KG1 (cell line): Measurements from ENCODE around the gene SHISA4.
A peak's percentile ranks its signal among the peaks of the same experiment; 100 is the strongest.

Experiments used
- DNase-seq: peaks from one replicate; lab custom pipeline; 2025; lab: John Stamatoyannopoulos, UW

Gene SHISA4

DNA sequence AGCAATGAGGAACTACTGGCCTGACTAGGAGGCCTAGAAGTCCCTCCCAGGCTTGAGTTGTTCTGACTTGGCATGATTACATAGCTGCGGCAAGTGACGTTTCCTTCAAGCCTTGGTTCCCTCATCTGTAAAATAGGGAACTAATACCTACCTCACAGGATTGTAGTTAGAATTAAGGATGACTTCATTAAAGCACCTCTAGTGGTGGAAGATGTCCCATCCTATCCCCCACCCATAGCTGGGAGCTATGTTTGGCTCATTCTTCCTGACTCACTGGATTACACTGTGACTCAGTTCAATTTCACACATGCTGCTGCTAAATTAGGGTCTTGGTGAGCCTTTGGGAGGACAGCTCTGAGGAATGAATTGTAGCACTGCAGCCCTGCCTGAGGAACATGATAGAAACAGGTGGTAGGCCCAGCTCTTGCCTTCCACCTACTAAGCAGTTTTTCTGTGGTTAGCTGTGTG lies 6.0 kb upstream of the SHISA4 start:
- DNase-seq, result peak; percentile 20

DNA sequence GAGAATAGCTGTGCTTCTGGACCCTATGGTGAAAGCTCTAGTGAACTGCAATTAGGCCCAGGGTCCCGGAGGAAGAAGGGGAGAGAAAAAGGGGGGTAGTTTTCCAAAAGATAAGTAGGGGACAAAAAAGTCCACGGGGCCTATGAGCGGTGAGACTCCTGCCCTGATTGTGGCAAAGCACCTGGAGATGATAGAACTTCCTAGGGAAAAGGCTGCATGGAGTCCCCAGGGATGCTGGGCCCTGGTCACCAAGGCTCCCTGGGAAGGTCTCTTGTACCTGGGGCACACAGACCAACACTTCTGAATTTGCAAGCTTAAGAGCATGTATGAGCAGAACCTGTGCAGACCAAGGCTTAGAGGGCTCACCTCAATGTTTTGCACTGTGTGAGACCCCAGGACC lies 5.4 kb upstream of the SHISA4 start:
- DNase-seq, result no peak

DNA sequence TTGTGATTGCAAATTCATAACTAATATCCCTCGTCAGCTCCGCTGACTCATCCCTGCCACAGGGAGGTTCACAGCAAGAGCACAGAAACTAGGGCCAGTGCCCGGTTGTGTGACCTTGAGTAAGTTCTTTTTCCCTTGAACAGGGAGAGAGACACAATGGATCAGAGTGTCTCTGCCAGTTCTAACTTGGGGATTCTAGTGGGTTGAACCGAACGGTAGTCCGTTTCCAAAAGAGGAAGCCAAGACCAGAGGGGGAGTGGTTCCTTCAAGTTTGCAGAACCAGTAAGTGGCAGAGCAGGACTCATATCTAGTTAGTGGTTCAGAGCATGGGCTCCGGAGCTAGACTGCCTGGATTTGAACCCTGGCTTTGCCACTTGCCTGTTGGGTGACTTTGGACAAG lies 4.9 kb upstream of the SHISA4 start:
- DNase-seq, result peak; percentile 10

DNA sequence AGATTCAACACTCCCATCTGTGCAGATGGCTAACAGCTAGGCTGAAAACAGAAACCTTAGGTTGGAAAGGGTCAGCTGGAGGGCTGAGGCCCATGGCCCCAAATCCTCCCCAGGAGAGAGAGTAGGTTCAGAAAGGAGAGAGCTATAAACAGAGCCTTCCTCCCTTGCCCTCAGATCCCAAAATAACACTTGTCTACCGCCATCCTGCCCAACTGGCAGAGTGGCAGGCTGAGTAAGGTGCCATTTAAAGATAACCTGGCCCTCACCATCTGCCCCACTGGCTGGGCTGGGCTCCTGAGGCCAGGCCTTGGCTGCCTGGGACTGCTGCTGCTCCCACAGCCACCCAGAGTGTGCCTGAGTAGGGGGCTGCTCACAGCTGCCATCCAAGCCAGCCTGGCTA lies 4.3 kb upstream of the SHISA4 start:
- DNase-seq, result no peak

DNA sequence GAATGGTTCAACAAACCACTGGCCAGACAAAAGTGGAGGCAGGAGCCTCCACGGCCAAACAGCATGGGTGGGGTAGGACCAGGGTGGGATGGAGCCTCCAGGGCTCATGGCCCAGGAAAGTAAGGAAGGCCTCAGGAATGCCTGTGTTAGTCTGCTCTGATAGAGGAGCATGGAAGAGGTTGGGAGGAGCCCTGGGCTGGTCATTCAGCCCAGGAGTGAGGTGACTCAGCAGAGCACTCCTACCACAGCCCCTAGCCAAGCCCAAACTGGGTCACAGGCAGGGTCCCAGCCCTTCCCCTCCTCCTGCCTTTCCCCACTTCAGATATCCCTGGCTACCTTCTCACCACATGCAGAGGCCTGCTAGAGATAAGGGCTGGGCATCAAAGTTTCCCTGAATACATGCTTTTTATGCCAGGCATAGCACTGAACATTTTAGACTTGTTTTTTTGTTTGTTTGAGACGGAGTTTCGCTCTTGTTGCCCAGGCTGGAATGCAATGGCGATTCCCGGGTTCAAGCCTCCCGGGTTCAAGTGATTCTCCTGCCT lies 3.1 kb upstream of the SHISA4 start:
- no peak for DNase-seq

DNA sequence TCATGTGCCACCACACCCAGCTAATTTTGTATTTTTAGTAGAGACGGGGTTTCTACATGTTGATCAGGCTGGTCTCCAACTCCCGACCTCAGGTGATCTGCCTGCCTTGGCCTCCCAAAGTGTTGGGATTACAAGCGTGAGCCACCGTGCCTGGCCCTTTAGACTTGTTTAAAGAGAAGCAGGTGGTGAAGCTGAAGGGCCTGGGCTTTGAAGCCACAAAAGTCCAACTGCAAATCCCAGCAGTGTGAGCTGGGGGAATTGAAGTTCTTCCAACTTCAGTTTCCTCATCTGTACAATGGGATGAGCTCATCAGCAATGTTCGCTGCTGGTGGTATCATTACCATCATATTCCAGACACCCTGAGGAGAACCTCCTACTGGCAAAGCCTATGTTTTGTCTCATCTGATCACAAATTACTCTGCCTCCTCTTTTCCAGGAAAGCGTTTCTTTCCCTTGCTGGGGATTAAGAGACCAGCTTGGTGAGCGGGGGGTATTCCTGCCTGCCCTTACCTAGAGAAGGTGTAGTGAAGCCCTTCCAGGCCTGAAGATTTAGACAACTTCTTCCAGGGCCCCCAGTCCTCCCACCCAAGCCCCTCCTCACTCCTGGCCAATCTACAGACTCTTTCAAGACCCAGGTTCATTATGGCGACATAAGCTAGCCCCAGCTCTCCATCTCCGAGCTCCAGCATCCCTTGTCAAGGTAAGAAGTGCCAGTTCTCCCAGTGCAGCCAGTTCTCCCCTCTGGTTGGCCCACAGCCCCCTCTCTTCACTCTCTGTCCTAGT lies 2.4 kb upstream of the SHISA4 start:
- no peak for DNase-seq

DNA sequence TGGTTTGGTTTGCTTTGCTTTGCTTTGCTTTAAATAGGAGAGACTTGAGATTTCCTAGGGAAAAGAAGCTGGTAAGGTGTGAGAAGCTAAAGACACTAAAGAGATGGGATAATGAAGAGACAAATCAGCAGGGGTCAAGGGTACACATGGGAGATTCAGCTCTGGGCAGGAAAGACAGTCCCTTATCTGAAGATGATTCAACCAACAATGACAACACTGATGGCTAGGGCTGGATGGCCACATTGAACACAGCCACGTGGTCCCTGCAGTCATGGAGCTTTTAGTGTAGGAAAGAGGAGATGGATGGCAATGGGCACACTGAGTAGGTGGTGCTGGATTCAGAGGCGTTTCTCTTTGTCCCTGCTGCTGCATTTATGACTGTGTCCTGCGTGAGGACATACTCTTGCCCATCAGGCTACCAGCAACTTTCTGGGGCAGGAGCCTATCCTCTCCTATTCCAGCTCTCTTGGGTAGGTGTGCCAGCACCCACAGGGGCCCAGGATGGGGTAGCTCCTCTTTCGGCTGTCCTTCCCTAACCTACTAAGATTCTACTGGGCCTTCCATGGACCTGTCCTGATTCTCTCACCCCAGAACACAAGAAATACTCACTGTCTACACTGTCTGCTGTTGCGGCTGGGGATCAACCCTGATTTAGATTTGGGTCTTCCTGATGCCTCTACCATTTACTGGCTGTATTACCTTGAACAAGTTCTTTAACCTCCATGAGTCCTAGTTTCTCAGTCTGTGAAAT lies 1.4 kb upstream of the SHISA4 start:
- DNase-seq, result no peak

DNA sequence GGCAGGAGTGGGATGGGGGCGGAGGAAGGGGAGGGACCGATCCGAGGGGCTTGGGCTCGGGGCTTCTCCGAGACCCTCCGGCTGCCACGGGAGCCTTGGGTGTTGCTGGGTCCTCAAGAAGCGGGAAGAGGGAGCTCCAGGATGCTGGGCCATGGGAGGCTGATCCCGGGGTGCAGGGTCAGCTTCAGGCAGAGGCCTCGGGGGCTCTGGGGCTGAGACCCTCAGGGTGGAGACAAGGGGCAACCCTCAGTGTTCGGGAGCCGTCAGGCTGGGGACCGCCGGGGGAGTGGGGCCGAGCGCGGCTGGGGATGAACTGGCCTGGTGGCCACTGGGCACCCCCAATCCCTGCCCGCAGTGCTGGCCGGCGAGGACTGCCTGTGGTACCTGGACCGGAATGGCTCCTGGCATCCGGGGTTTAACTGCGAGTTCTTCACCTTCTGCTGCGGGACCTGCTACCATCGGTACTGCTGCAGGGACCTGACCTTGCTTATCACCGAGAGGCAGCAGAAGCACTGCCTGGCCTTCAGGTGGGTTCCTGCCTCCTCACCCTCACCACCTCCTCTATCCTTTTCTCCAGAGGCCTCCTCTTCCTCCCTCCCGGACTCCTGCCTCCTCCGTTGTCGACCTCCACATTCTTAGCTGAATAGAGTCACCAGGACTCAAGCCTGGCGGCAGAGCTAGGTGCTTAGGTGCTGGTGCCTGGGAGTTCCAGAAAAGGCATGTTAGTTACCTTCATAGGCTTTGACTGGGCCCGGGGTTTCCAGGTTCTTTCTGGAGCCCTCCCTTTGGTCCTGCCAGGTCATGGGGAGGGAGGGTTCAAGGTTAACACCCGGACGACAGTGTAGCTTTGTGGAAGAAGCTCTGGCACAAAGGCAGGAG lies 631 bp downstream of the SHISA4 start:
- no peak for DNase-seq

DNA sequence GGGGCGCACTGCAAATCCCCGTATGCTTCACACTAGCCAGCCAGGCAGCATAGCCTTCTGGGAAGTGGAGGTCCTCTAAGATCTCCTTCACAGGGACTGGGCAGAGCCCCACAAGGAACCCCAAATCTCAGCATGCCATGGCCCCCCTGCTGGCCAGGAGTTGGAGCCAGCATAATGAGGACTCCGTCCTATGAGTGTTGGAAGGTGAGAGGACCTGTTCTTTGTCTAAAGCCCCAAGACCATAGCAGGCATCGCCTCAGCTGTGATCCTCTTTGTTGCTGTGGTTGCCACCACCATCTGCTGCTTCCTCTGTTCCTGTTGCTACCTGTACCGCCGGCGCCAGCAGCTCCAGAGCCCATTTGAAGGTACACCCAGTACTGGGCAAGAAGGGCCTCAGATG lies 1.5 kb downstream of the SHISA4 start:
- DNase-seq, result no peak

DNA sequence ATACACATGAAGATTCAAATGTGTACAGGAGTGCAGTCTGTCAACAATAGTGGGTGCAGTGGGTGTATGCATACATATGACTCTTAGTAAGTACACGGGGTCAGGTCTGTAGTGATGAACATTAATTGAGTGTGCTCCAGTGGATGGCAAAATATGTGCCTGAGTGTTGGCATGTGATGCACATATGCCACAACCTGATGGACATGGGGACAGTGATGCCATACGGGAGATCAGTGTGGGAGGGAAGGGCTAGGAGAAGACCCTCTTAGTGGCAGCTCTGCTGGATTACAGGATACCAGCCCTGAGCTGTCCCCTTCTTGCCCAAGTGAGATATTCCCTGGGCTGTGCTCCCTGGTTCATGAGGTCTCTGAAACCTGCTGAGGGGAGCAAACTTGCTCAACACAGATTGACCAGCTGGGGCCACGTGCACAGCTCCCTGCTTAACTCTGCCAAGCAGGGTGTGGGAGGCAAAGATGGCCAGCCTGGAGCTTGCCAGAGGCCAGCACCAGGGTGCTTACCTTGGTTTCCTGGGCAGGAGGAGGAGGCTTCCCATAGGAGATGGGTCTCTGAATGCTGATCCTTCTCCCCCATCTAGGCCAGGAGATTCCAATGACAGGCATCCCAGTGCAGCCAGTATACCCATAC lies 2.2 kb downstream of the SHISA4 start:
- no peak for DNase-seq

DNA sequence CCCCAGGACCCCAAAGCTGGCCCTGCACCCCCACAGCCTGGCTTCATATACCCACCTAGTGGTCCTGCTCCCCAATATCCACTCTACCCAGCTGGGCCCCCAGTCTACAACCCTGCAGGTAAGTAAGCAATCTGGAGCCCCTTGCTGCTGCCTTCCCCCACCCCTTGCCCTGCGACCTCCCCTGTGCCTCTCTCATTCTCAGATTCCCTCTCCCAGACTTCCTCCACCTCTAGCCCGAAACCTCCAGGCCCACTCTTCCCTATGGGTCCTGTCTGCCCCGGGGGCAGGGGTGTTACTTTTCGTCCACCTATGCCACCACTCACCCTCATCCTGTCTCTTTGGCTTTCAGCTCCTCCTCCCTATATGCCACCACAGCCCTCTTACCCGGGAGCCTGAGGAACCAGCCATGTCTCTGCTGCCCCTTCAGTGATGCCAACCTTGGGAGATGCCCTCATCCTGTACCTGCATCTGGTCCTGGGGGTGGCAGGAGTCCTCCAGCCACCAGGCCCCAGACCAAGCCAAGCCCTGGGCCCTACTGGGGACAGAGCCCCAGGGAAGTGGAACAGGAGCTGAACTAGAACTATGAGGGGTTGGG lies 2.9 kb downstream of the SHISA4 start:
- no peak for DNase-seq

DNA sequence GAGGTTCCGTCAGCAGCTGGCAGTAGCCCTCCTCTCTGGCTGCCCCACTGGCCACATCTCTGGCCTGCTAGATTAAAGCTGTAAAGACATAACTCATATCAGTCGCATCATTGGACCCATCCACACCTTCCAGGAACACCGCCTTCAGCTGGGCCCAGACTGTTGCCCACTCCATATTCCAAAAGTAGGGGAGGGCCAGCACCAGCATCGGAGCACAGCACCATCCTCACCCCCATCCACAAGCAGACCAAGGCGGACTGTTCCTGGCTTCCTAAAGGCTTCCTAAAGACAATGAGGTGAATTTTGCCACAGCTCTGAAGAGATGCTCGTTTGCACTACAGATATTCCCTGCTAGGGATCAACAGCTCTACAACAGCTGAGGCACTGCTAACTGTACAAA lies 3.5 kb downstream of the SHISA4 start:
- no peak for DNase-seq

DNA sequence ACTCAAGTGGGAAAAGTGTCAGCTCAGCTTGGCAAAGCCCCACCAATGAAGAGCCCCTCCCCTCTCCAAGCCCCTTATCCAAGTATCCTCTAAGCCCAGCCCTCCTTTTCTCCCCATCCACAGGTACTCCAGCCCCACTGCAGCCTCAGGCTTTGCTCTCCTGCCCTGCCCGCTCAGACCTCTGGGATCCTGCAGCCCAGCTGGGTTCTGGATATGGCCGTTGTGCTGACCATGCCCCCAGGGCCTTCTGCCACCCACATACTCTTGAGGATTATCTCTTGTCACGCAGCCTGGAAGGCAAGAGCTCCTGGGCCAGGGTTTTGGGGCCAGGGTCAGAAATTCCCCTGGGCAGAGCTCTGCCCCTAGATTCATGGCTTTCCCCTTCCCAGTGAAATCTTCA lies 4.7 kb downstream of the SHISA4 start:
- no peak for DNase-seq

DNA sequence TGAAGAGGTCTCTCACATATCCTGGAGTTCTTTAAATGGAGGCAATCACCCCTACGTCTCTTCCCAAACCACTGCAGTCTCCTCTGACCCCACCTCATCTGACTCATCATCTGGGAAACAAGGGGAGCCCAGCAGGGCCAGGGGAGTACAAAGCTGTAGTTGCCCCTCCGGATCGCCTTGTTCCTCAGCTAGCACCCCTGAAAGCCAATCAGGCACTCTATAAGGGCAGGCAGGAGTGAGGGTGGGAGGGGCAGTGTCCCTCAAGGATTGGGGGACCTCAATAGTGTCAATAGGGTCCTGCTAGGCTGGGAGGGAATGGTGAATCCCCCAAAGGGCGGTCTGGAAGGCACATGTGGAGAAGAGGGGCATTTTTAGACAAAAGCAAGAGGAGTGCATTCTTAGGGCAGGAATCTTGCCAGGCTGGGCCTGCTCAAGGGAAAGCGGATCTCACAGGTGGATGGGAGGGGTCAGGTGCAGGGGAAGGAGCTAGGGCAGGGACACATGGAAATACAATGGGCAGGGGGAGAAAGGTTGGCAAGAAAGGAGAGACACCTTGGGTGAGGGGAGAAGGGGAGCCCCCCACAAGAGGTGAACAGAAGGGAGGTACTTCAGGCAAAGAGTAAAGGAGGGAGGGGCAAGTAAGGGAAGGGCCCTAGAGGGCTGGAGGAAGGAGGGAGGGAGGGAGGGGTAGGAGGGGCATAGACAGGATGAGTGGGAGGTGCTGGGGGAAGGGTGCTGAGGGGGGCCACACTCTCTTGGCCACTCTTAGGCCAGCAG lies 5.8 kb downstream of the SHISA4 start:
- no peak for DNase-seq

DNA sequence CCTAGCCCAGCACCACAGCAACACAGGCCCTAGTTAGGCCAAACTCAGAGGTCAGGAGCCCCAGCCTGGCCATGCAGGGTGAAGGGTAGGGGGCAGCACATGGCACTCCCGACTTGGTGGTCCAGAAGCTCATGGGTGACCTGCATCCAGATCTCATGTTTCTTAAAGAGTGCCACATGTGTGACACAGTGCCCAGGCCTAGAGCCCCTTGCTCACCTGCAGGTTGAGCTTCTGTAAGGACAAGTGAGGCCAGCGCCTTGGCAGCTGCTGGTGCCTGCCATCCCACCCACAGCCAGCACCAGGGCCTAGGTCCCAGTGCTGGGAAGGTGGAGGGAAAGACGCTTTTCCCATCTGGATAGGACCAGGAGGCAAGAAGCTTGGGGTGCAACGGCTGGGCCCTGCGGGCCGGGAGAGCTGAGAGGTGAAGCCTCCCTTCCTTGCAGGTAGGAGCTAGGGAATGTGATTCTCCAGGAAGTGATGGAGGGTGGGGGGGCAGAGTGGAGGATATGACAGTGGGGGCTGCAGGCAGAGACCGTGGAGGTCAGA lies 6.5 kb downstream of the SHISA4 start:
- no peak for DNase-seq

DNA sequence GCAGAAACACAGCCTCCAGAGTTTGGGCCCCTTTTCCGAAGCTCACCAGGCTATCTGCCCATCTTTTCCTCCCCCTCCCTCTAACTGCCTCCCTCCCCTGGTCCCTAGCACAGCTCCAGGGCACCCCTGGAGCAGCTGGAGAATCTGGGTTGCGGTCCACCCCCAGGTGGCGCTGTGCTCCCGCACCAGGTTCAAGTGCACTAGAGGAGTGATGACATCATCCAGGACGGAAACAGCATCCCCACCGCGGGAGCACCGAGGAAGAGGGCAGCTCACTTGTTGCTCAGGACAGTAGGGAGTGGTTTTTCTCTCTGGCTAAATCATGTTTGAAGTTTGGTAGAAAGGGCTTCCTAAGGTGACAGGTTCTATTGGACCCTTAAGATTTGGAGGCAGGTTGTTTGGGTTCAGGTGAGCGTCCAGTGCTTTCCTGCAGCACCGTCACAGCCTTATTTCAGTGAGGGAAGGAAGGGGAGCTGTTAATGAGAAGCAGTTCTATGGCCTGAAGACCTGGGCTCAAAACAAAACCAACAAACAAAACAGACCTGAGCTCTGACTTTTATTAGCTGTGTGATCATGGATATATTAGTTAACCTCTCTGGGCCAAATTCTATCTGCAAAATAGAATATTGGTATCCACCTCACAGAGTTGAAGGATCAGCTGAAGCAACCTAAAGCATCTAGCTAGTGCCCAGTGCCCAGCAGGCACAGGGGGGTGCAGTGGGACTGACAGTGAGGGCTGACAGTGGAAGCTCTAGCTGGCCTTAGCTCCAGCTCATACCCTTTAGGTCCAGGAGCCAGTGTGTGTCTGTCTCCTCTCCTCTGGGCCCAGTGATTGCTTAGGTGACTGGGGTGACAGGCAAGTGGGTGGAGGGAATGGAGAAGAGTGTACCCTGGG lies 7.5 kb downstream of the SHISA4 start:
- peak; percentile 53 for DNase-seq

DNA sequence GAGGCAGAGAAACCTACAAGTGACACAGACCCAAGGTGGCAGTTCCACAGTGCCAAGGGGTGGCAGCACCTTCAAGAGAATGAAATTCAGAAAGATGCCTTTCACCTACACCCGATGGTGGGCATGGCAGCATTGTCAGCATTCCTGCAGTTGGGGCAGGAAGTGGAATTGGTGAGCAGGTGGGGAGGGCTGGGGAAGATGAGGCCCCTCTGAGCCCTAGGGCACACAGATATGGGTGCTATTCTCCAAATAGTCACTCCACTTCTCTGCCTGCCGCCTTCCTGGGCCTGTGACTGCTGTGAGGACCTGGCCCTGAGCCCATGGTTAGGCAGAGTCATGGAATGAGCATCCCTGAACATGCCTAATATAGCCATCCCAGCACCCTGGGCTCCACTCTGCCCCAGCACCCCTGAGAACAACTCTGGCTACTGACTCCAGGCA lies 8.3 kb downstream of the SHISA4 start:
- no peak for DNase-seq

DNA sequence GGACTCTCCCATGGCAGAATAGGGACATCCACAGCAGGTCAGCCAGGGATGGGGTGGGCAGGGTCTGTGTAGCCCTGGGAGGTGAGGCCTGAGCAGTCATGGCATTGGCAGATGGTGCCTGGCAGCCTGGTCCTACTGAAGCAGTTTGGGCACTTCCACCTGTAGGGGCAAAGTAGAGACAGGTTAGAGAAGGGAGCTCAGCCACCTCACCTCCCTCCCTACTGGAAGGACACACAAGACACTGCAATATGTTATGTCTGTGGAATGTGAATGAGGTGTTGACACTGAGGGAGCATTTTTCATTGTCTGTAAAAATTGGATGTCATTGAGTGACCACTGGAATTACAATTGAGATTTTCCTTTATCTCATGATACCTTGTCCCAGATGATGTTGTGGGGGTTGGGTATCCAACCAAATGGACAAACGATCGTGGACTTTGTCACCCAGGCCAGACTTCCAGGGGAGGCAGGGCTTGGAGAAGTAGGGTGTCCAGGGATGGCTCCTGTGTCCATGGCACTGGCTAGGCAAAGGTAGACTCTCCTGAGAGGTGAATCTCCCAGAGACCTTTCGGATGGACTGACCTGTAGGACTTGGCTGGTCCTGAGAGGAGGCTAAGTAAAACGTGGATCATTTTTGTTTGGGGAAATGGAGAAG lies 9.7 kb downstream of the SHISA4 start:
- DNase-seq, result no peak

DNA sequence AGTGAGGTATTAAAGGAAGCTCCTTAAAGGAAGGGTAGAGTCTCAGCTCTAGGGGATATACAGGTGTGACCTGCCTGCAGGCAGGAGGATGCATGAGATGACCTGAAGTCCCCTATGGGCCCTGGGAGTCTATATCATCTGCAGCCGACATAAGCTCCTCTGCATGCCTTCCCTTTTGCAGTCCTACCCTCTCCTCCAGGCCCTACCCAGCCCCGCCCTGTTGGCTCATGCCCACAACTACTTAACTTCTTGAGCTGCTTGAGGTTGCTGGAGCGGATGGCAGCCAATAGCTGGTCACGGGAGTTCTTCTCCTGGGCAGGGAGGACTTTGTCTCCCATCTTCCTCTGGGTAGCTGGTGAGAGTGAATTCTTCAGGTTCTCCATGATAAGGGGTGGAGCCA lies 10.3 kb downstream of the SHISA4 start:
- no peak for DNase-seq
